GM19025 (cell line): ENCODE results near the gene CDH4.

Source experiments
- ATAC-seq: cut with Tn5 transposase; IDR thresholded peaks from one replicate; pipeline ENCODE4 v1.9.1; 2021; ENCODE audit warnings: mild to moderate bottlenecking, low read depth, moderate library complexity; ENCODE audit not compliant: unreplicated experiment

Gene CDH4

DNA sequence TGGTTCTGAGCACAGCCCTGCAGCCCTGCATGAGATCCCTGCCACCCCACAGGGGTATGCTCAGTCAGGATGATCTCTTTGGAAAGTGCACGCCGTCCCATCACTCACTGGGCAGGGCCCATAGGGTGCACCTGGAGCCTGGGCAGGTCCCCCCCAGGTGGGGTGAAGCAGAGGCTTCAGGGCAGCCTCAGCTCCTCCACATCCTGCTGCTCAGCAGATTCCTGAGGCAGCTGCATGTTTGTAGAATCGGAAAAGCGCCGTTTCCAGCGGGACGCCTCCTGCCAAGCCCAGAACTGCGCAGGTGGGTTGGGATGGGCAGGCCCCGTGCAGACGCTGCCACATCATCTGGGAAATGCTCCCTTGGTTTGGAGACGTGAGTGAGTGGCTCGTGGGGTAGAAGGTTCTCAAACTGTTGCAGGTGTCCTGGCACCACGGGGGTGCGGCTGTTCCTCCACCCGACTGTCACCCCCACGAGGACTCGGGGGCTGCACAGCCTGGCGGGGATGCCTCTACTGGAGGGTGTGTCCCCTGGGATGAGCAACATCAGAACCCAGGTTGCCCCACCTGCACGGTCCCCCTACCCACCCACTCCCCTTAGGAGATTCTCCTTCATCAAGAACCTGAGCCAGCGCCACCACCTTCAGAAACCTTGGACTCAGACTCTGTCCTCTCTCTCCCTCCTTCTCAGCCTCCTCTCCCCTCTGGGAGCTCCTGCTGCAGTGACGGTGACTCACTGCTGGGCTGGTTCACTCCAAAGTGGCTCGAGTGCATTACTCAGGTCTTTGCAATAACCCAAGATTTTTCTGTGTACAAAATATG is 479.5 kb downstream of the CDH4 start:
- ATAC-seq: no peak

GRCh38 chr20:61732511-61733210 is 480.6 kb downstream of the CDH4 start:
- no peak for ATAC-seq

DNA sequence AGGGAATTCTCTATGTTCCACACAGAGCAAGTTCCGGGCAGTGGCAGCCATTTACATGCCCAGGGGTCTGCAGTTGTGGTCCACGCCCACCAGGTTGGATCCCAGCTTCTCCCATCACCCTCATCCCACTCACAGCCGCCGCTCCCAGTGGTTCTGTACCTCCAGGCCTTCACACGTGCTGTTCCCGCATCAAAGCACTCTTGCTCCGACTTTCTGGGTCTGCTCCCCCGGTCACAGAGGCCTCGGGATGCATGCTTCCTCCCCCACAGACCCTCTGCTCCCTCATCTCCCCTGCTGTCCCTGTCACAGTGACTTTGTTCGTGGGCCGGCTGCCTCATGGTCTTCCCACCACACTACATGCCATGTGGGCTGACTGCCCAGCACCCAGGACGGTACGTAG is 481.2 kb downstream of the CDH4 start:
- ATAC-seq: no peak

GRCh38 chr20:61733891-61734732 is 482.1 kb downstream of the CDH4 start:
- ATAC-seq: no peak

DNA sequence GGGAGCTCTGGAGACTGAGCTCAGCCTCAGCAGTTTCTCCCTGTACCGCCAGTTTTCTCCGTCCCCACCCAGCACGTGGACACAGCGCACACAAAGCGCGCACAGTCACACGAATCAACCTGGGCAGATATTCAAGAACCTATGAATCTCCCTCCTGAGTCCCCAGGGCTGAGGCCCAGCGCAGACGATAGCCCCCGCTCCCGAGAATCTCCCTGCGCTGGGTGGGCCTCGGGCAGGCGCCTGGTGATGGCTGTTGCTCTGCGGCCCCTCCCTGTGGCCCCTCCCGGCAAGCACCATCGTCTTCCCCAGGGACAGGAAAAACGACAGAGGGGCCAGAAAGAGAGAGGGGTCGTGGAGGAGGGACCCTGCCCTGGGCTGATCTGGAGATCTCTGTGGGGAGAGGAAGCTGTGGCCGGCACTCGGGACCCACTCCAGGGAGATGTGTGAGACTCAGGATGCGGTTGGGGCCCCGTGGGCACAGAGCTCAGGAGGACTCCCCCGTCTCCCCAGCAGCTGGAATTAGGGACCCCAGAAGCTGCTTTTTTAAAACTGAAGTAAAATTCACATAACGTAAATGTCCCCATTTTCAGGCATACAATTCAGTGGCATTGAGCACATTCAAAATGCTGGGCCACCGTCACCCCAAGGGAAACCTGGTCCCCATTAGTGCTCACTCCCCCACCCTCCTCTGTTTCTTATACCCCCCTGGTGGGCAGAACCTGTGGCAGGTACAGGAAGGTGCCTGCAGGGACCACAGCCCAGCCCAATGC is 482.9 kb downstream of the CDH4 start:
- ATAC-seq: no peak

- ATAC-seq: no peak
These were observed 483.4 kb downstream of the CDH4 start for GRCh38 chr20:61735503-61735785.

GRCh38 chr20:61736001-61736635 is 484.1 kb downstream of the CDH4 start:
- no peak for ATAC-seq

DNA sequence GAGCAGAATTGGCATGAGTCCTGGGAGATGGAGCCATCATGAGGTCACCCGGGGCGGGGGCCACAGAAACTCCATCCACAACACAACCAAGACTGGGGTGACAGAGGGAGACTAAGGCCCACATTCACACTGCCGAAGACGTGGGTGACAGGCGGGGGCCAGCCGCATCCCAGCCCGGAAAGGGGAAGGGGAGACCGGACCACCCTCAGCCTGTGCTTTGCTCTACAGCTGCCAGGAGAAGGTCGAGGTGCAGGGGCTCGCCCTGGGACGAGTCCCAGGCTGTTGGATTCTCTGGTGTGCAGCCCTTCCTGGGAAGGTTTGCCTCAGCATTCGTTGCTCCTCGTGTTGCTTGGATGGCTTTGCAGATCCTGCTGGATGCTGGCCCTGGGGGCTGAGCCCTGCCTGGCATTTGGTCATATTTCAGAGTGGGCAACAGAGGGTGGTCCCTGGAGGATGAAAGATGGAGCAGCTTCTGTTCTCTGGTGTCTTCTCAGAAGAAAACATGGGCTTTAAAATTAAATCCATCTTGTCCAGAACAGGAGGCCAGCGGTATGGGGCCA is 484.8 kb downstream of the CDH4 start:
- no peak for ATAC-seq

- ATAC-seq: no peak
These were observed 485.3 kb downstream of the CDH4 start for GRCh38 chr20:61737346-61737745.

GRCh38 chr20:61737812-61738443 is 485.9 kb downstream of the CDH4 start:
- ATAC-seq: no peak

DNA sequence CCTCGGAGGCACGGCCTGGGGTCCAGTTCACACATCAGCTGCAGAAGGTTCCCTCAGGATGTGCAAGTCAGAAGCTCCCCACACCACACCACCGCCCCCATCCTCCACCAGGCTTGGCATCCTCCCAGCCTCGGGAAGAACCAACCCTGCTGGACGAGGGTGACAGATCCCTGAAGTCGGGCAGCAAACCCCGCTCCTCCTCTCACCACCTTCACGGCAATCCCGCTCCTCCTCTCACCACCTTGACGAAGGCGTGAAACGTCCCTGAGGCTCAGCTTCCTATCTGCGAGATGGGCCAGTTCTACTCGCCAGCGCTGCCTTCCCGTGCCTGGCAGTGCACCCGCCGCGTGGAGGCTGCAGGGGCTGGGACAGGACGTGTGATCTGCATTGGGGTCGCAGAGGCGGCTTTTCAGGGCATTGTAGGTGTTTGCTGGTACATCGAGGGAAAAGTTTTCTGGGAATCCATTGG is 486.6 kb downstream of the CDH4 start:
- no peak for ATAC-seq

DNA sequence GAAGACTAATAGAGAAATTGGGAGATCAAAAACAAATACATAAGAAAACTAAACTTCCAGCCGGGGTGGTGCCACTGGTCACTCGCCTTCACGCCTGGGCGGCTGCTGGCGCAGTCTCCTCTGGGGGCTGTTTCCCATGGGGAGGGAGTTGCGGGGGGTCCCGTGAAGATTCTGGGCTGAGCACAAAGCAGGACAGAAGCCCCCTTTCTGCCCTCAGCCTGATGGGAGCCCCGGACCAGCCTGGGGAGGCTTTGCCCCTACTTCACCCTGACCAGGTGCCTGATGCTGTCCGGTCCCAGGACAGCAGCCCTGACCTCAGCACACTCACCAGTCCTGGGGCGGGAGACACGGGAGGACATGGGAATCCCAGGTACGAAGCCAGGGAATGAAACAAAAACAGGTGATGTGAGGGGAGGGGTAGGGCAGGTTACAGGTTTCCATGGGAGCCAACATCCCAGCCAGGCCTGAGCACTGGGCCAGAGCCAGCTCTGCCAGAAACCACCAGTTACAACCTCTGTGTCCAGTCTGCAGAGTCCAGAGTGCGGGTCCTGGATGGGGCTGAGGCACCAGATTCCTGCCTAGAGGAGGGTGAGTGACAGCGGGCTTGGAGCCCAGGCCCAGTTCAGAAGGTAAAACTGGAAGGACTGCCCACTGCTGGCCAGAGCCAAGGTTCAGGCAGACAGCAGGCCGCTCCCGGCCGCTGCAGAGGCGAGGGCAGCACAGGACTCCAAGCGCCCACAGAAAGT is 487.2 kb downstream of the CDH4 start:
- ATAC-seq: no peak

DNA sequence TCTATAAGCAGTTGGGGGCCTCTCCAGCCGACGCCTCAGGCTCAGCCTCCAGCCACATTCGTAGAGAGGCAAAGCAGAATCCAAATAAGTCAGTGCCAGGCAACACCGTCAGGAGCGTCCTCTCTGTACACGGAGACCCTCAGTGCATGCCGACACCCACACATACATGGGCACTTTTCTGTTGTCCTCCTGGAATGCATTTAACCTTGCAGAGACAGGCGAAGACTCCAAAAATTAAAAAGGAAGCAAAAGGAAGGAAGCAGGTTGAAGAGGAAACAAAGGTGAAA is 487.7 kb downstream of the CDH4 start:
- ATAC-seq: no peak

- ATAC-seq: no peak
These were observed 490.2 kb downstream of the CDH4 start for GRCh38 chr20:61742097-61742825.

- ATAC-seq: no peak
These were observed 491.5 kb downstream of the CDH4 start for GRCh38 chr20:61743606-61744005.

GRCh38 chr20:61744691-61745396 is 492.8 kb downstream of the CDH4 start:
- ATAC-seq: no peak

- no peak for ATAC-seq
These were observed 493.5 kb downstream of the CDH4 start for GRCh38 chr20:61745397-61746146.
